GM12892 (cell line): Measurements from ENCODE around the gene SGCB.
"Not testable (repeated sequence)": the region's sequence is repeated elsewhere in the genome, so short reads cannot be mapped to it uniquely, and the experiment has no call there.

ENCODE experiments used
- POLR2A ChIP-seq: IDR thresholded peaks from 2 replicates; pipeline ENCODE4 v1.6.1; 2011; ENCODE audit warnings: low read depth, low read length, control low read depth
- POLR2AphosphoS5 ChIP-seq: IDR thresholded peaks from 2 replicates; pipeline ENCODE4 v1.6.1; 2011; ENCODE audit warnings: low read depth, low read length, control low read depth
- TAF1 ChIP-seq: IDR thresholded peaks from 2 replicates; pipeline ENCODE4 v1.6.1; 2011; ENCODE audit warnings: low read depth, mild to moderate bottlenecking, control low read depth, low read length, borderline replicate concordance

DNA sequence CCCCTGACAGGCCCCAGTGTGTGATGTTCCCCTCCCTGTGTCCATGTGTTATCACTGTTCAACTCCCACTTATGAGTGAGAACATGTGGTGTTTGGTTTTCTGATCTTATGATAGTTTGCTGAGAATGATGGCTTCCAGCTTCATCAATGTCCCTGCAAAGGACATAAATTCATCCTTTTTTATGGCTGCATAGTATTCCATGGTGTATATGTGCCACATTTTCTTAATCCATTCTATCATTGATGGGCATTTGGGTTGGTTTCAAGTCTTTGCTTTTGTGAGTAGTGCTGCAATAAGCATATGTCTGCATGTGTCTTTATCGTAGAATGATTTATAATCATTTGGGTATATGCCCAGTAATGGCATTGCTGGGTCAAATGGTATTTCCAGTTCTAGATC lies 48.3 kb upstream of the SGCB start:
- not testable (repeated sequence) for TF ChIP-seq POLR2A, TAF1, POLR2AphosphoS5
